ELR (cell line): ENCODE results near the gene CACNB2.

Experiments
- DNase-seq: peaks from one replicate; pipeline ENCODE4 v3.0.0-alpha.2; 2015; ENCODE audit warnings: low read depth

Gene CACNB2

GRCh38 chr10:18514537-18514936, 374.3 kb downstream of the CACNB2 start:
- no peak for DNase-seq

GRCh38 chr10:18516851-18517250, 376.6 kb downstream of the CACNB2 start:
- DNase-seq, result no peak

- no peak for DNase-seq
Measured at GRCh38 chr10:18523025-18523424, 382.8 kb downstream of the CACNB2 start.

GRCh38 chr10:18523858-18524257, 383.6 kb downstream of the CACNB2 start:
- no peak for DNase-seq

GRCh38 chr10:18527687-18528086, 387.5 kb downstream of the CACNB2 start:
- DNase-seq, result no peak

GRCh38 chr10:18528292-18528691, 388.1 kb downstream of the CACNB2 start:
- no peak for DNase-seq

GRCh38 chr10:18532881-18533535, 392.8 kb downstream of the CACNB2 start:
- no peak for DNase-seq

- no peak for DNase-seq
Measured at GRCh38 chr10:18533896-18534295, 393.7 kb downstream of the CACNB2 start.

- DNase-seq, result no peak
Measured at GRCh38 chr10:18539335-18539734, 399.1 kb downstream of the CACNB2 start.

- no peak for DNase-seq
Measured at GRCh38 chr10:18540195-18540594, 400.0 kb downstream of the CACNB2 start.

GRCh38 chr10:18542832-18543231, 402.6 kb downstream of the CACNB2 start:
- no peak for DNase-seq

- DNase-seq, result no peak
Measured at GRCh38 chr10:18545621-18546305, 405.5 kb downstream of the CACNB2 start.

- DNase-seq, result no peak
Measured at GRCh38 chr10:18549105-18549504, 408.9 kb downstream of the CACNB2 start.

- no peak for DNase-seq
Measured at GRCh38 chr10:18551473-18551872, 411.2 kb downstream of the CACNB2 start.

GRCh38 chr10:18554479-18554878, 414.3 kb downstream of the CACNB2 start:
- no peak for DNase-seq

- no peak for DNase-seq
Measured at GRCh38 chr10:18556522-18557147, 416.4 kb downstream of the CACNB2 start.

GRCh38 chr10:18557960-18558359, 417.7 kb downstream of the CACNB2 start:
- DNase-seq, result no peak

GRCh38 chr10:18561861-18562551, 421.8 kb downstream of the CACNB2 start:
- DNase-seq, result no peak

GRCh38 chr10:18563003-18563726, 422.9 kb downstream of the CACNB2 start:
- DNase-seq, result no peak

- DNase-seq, result no peak
Measured at GRCh38 chr10:18565006-18565405, 424.8 kb downstream of the CACNB2 start.

GRCh38 chr10:18566177-18566576, 426.0 kb downstream of the CACNB2 start:
- no peak for DNase-seq

- no peak for DNase-seq
Measured at GRCh38 chr10:18567343-18567856, 427.2 kb downstream of the CACNB2 start.
